ENCODE measurements around the gene POLR1C.
A peak's percentile ranks its signal among the peaks of the same experiment; 100 is the strongest.

The POLR1C gene

DNA sequence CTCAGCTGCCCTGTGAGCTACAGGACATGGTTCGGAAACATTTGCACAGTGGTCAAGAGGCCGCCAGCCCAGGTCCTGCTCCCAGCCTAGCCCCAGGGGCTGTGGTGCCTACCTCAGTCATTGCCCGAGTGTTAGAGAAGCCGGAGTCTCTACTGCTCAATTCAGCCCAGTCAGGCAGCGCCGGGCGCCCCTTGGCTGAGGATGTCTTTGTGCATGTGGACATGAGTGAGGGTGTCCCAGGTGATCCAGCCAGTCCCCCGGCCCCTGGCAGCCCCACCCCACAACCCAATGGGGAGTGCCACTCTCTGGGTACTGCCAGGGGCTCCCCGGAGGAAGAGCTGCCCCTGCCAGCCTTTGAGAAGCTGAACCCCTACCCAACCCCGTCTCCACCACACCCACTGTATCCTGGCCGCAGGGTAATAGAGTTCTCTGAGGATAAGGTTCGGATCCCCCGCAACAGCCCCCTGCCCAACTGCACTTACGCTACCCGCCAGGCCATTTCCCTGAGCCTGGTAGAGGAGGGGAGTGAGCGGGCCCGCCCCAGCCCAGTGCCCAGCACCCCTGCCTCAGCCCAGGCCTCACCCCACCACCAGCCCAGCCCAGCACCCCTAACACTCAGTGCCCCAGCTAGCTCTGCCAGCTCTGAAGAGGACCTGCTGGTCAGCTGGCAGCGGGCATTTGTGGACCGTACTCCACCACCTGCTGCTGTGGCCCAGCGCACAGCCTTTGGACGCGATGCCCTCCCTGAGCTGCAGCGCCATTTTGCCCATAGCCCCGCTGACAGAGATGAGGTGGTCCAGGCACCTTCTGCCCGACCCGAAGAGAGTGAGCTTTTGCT, 11.9 kb upstream of the POLR1C start:
- TF ChIP-seq, protein P1, sequence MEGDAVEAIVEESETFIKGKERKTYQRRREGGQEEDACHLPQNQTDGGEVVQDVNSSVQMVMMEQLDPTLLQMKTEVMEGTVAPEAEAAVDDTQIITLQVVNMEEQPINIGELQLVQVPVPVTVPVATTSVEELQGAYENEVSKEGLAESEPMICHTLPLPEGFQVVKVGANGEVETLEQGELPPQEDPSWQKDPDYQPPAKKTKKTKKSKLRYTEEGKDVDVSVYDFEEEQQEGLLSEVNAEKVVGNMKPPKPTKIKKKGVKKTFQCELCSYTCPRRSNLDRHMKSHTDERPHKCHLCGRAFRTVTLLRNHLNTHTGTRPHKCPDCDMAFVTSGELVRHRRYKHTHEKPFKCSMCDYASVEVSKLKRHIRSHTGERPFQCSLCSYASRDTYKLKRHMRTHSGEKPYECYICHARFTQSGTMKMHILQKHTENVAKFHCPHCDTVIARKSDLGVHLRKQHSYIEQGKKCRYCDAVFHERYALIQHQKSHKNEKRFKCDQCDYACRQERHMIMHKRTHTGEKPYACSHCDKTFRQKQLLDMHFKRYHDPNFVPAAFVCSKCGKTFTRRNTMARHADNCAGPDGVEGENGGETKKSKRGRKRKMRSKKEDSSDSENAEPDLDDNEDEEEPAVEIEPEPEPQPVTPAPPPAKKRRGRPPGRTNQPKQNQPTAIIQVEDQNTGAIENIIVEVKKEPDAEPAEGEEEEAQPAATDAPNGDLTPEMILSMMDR (IDR thresholded peaks at IDR 0.05; ENCODE audit: insufficient read depth, low read length, poor library complexity, severe bottlenecking): no peak
- Histone ChIP-seq H3K4me3 (replicated peaks; ENCODE audit: low read depth, low read length) (no peak overlapping the region), H3K27me3 (replicated peaks; ENCODE audit: control insufficient read depth, insufficient read depth, low read length) (no peaks in the 10 kb centered on the region; the same call in 1 of the 2 replicates), H3K36me3 (ENCODE audit: control insufficient read depth, insufficient read depth, low read length) (peaks cover 27% of the 10 kb centered on the region)
- no peak for DNase-seq (ENCODE audit: extremely low read depth, insufficient read length)

- Histone ChIP-seq H3K4me3 (replicated peaks; ENCODE audit: low read depth, low read length) (no peak overlapping the region), H3K27me3 (replicated peaks; ENCODE audit: control insufficient read depth, insufficient read depth, low read length) (no peaks in the 10 kb centered on the region; the same call in 1 of the 2 replicates), H3K36me3 (ENCODE audit: control insufficient read depth, insufficient read depth, low read length) (peaks cover 24% of the 10 kb centered on the region)
- TF ChIP-seq, protein P1 (IDR thresholded peaks at IDR 0.05; ENCODE audit: insufficient read depth, low read length, poor library complexity, severe bottlenecking): no peak
- no peak for DNase-seq (ENCODE audit: extremely low read depth, insufficient read length)
Observed at GRCh38 chr6:43505718-43506117, 11.2 kb upstream of the POLR1C start.

GRCh38 chr6:43506171-43506570, 10.7 kb upstream of the POLR1C start:
- Histone ChIP-seq H3K4me3 (replicated peaks; ENCODE audit: low read depth, low read length) (no peak overlapping the region), H3K27me3 (replicated peaks; ENCODE audit: control insufficient read depth, insufficient read depth, low read length) (no peaks in the 10 kb centered on the region; the same call in 1 of the 2 replicates), H3K36me3 (ENCODE audit: control insufficient read depth, insufficient read depth, low read length) (peaks cover 25% of the 10 kb centered on the region)
- no peak for DNase-seq (ENCODE audit: extremely low read depth, insufficient read length)
- TF ChIP-seq, protein P1 (IDR thresholded peaks at IDR 0.05; ENCODE audit: insufficient read depth, low read length, poor library complexity, severe bottlenecking): no peak

DNA sequence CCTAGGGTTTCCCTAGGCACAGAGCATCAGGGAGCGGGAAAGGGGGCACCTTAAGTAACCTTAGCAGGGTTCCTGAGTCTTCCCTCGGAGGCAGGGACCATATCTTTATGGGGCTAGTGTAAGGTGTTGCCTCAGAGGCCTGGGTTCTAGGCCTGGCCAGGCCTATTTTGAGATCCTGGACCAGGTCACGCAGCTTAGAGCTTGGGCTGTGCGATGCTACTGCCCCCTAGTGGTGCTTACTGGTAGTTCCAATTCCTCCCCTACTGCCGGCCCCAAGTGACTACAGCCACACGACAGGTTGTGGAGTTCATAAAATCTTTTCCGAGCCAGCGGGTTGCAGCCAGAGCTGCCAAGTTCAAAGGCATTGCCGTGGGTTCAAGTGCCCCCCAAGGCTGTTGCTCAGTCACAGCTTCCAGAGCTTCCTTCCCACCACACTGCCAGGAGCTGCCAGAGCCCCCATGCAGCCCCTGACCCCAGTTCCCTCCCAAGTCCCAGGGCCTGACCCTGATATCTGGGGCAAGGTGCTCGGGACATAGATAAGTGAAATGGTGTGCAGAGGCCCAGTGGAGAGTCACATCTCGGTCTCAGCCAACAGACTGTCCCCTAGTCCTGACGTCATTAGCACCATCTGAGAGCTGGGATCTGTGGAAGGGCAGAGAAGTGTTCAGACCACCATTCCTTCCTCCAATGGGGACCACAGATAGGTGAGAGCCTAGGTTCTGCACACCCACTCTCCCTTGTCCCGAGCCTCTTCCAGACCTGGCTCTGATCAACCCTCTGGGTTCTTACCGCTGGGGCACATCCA, 10.0 kb upstream of the POLR1C start:
- DNase-seq (ENCODE audit: extremely low read depth, insufficient read length): peak; percentile 50
- TF ChIP-seq, protein P1 (IDR thresholded peaks at IDR 0.05; ENCODE audit: insufficient read depth, low read length, poor library complexity, severe bottlenecking): peak; percentile 90
- Histone ChIP-seq H3K36me3 (ENCODE audit: control insufficient read depth, insufficient read depth, low read length) (peaks cover 22% of the 10 kb centered on the region), H3K4me3 (replicated peaks; ENCODE audit: low read depth, low read length) (no peak overlapping the region), H3K27me3 (replicated peaks; ENCODE audit: control insufficient read depth, insufficient read depth, low read length) (no peaks in the 10 kb centered on the region; the same call in 1 of the 2 replicates)

GRCh38 chr6:43508481-43509141, 8.3 kb upstream of the POLR1C start:
- TF ChIP-seq, protein P1 (IDR thresholded peaks at IDR 0.05; ENCODE audit: insufficient read depth, low read length, poor library complexity, severe bottlenecking): no peak
- H3K36me3 ChIP-seq (ENCODE audit: control insufficient read depth, insufficient read depth, low read length): peaks cover 21% of the 10 kb centered on the region
- DNase-seq (ENCODE audit: extremely low read depth, insufficient read length): no peak
- no peak overlapping the region for H3K4me3 ChIP-seq (replicated peaks; ENCODE audit: low read depth, low read length)
- no peaks in the 10 kb centered on the region; the same call in 1 of the 2 replicates for H3K27me3 ChIP-seq (replicated peaks; ENCODE audit: control insufficient read depth, insufficient read depth, low read length)

Measured in GM06990 (cell line).